AG09309 (cell line): ENCODE results near the gene MIER2.
"Not testable (repeated sequence)": the region's sequence is repeated elsewhere in the genome, so short reads cannot be mapped to it uniquely, and the experiment has no call there.

Experiments
- DNase-seq: peaks from one replicate; pipeline ENCODE4 v3.0.0-alpha.2; 2010; ENCODE audit warnings: low read depth
- H3K4me3 ChIP-seq: 2 replicates; pipeline ENCODE4 v1.5.1; 2011; ENCODE audit warnings: mild to moderate bottlenecking, low read depth, low read length, moderate library complexity; ENCODE audit not compliant: control insufficient read depth
- TF ChIP-seq, protein P1 (sequence below): IDR thresholded peaks from 2 replicates; pipeline ENCODE4 v1.5.1; 2011; ENCODE audit warnings: mild to moderate bottlenecking, low read depth, low read length, inconsistent platforms; ENCODE audit not compliant: insufficient read depth, control insufficient read depth; ENCODE audit errors: missing control alignments

Gene MIER2

DNA sequence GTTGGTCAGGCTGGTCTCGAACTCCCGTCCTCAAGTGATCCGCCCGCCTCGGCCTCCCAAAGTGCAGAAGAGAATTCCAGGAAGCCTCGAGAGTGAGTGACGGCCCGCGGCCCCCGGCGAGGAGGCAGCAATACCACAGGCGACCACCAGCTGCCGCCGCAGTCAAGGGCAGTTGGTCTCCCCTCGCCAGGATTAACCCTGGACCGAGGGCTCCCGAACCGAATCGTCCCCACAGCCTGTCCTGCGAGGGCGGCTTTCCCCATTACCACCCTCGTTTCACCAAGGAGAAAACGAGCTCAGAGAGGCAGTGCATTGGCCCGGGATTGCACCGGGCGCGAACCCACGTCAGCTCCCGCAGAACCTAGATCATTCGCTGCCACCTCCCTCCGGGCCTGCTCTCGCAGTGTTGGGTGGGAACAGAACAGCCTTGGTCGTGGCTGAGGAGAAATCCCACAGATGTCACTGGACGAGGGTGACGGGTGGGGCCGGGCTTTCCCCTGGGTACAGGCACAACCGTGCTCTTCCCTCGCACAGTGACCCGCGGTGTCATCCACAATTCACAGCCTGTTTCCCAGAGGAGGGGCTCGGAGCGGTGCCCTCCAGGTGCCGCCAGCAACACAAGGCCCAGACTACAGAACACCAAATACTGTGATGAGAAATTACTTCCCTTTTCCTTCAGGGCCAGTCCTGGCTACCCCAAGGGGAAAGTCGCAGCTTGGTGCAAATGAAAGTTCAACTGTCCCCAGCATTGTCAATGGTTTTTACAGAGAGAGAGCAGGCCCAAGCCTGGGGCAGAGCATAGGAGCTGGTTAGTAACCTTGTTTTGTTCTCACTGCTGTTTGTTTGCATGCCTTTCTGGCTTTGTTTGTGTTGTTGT is 39.6 kb upstream of the MIER2 start:
- DNase-seq: no peak
- H3K4me3 ChIP-seq: no peak overlapping the region
- TF ChIP-seq, protein P1, sequence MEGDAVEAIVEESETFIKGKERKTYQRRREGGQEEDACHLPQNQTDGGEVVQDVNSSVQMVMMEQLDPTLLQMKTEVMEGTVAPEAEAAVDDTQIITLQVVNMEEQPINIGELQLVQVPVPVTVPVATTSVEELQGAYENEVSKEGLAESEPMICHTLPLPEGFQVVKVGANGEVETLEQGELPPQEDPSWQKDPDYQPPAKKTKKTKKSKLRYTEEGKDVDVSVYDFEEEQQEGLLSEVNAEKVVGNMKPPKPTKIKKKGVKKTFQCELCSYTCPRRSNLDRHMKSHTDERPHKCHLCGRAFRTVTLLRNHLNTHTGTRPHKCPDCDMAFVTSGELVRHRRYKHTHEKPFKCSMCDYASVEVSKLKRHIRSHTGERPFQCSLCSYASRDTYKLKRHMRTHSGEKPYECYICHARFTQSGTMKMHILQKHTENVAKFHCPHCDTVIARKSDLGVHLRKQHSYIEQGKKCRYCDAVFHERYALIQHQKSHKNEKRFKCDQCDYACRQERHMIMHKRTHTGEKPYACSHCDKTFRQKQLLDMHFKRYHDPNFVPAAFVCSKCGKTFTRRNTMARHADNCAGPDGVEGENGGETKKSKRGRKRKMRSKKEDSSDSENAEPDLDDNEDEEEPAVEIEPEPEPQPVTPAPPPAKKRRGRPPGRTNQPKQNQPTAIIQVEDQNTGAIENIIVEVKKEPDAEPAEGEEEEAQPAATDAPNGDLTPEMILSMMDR: peak; percentile 23

DNA sequence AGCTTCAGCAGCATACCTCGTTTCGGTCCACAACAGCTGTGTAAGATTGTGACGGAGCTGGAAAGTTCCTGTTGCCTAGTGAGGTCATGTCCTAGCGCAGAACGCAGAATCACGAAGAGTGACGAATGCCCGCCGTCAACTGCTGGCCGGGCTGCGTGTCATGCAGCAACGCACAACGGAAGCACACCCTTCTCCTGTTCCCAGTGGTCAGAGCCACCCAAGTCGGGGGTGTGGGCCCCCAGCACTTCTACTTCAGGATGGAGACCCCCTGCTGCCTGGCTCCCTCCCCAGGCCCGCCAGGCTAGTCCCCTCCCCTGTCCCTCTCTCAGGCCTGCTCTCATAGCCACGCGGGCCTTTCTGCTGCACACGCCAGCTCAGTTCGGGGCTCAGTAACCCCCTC is 38.4 kb upstream of the MIER2 start:
- DNase-seq: no peak
- no peak overlapping the region for H3K4me3 ChIP-seq
- TF ChIP-seq, protein P1: no peak

- DNase-seq: peak; percentile 25
- not testable (repeated sequence) for H3K4me3 ChIP-seq
These were observed 38.0 kb upstream of the MIER2 start for GRCh38 chr19:382578-382977.

GRCh38 chr19:381901-382300 is 37.3 kb upstream of the MIER2 start:
- H3K4me3 ChIP-seq, DNase-seq: not testable (repeated sequence)

GRCh38 chr19:380618-381219 is 36.1 kb upstream of the MIER2 start:
- not testable (repeated sequence) for DNase-seq, H3K4me3 ChIP-seq

- TF ChIP-seq, protein P1: no peak
- H3K4me3 ChIP-seq: no peak overlapping the region
These were observed 35.2 kb upstream of the MIER2 start for GRCh38 chr19:379796-380195.

GRCh38 chr19:378706-379105 is 34.1 kb upstream of the MIER2 start:
- DNase-seq: no peak

More at GRCh38 chr19:379796-380195, 35.2 kb upstream of the MIER2 start:
- DNase-seq: no peak

More at GRCh38 chr19:378706-379105, 34.1 kb upstream of the MIER2 start:
- TF ChIP-seq, protein P1: no peak
- no peak overlapping the region for H3K4me3 ChIP-seq
